ENCODE results near the gene CBLC. TPM values are rescaled to one million over a fixed set of nuclear protein-coding genes. Genes with fewer than 3 reads are reported as not detected.
"Not testable (repeated sequence)": the region's sequence is repeated elsewhere in the genome, so short reads cannot be mapped to it uniquely, and the experiment has no call there.

CBLC gene
- total RNA-seq, 1 donor from 2014 or later: 16.2 TPM

DNA sequence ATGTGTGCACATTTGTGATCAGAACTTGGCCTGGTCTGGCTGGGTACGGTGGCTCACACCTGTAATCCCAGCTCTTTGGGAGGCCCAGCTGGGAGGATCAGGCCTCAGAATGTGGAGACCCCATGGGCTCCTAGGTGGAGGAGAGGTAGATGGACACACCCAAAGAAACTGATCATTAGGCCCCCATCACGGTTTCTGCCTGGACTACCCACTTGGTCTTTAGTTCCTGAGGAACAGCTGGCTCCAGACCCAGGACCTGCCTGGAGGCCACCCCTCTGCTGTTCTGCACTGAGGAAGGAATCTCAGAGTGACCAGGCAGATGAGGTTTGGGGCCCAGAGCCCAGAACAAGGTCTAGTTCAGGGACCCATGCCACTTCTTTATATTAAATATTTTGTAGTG, 1.5 kb downstream of the CBLC start:
- Mint-ChIP-seq H3K9me3 (ENCODE audit: low read depth) (no peaks in the 10 kb centered on the region), H3K27ac (no peak overlapping the region), H3K36me3 (ENCODE audit: insufficient read depth) (peaks cover 2% of the 10 kb centered on the region), H3K27me3 (no peaks in the 10 kb centered on the region), H3K4me3 (ENCODE audit: low read depth) (peak overlapping the region; percentile 32), H3K4me1 (ENCODE audit: low read depth) (peaks cover 4% of the 10 kb centered on the region)
- TF ChIP-seq, protein P1, sequence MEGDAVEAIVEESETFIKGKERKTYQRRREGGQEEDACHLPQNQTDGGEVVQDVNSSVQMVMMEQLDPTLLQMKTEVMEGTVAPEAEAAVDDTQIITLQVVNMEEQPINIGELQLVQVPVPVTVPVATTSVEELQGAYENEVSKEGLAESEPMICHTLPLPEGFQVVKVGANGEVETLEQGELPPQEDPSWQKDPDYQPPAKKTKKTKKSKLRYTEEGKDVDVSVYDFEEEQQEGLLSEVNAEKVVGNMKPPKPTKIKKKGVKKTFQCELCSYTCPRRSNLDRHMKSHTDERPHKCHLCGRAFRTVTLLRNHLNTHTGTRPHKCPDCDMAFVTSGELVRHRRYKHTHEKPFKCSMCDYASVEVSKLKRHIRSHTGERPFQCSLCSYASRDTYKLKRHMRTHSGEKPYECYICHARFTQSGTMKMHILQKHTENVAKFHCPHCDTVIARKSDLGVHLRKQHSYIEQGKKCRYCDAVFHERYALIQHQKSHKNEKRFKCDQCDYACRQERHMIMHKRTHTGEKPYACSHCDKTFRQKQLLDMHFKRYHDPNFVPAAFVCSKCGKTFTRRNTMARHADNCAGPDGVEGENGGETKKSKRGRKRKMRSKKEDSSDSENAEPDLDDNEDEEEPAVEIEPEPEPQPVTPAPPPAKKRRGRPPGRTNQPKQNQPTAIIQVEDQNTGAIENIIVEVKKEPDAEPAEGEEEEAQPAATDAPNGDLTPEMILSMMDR (IDR thresholded peaks at IDR 0.05; ENCODE audit: unreplicated experiment): no peak
- no peak for DNase-seq (ENCODE audit: low spot score, unreplicated experiment)

DNA sequence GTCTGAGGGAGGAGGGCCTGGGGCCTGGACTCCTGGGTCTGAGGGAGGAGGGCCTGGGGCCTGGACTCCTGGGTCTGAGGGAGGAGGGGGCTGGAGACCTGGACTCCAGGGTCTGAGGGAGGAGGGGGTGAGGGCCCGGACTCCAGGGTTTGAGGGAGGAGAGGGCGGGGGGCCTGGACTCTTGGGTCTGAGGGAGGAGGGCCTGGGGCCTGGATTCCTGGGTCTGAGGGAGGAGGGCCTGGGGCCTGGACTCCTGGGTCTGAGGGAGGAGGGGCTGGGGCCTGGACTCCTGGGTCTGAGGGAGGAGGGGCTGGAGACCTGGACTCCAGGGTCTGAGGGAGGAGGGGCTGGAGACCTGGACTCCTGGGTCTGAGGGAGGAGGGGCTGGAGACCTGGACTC, 4.0 kb downstream of the CBLC start:
- not testable (repeated sequence) for H3K27ac Mint-ChIP-seq; H3K36me3 Mint-ChIP-seq (ENCODE audit: insufficient read depth); H3K4me3 Mint-ChIP-seq (ENCODE audit: low read depth); H3K4me1 Mint-ChIP-seq (ENCODE audit: low read depth); H3K27me3 Mint-ChIP-seq; DNase-seq (ENCODE audit: low spot score, unreplicated experiment); H3K9me3 Mint-ChIP-seq (ENCODE audit: low read depth)

DNA sequence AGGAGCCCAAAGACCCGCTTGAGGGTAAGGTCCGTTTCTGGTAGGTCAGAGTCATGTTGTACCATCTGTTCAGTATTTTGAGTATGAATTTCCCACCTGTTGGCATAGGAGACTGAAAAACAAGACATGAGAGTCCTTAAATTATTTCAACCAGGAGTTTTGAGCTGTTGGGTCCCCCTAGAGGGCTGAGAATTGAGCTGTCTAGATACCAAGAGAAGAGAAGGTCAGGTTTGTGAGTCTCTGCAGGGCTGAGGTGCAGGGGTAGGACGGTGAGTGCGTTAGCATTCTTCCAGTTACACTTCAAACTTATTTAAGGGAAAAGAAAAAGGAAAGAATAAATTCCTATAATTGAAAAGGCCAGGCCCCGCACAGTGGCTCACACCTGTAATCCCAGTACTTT, 5.0 kb downstream of the CBLC start:
- H3K36me3 Mint-ChIP-seq (ENCODE audit: insufficient read depth): peaks cover 3% of the 10 kb centered on the region
- no peaks in the 10 kb centered on the region for H3K9me3 Mint-ChIP-seq (ENCODE audit: low read depth)
- H3K4me1 Mint-ChIP-seq (ENCODE audit: low read depth): peaks cover 6% of the 10 kb centered on the region
- no peak overlapping the region for H3K27ac Mint-ChIP-seq
- no peaks in the 10 kb centered on the region for H3K27me3 Mint-ChIP-seq
- no peak for DNase-seq (ENCODE audit: low spot score, unreplicated experiment)
- TF ChIP-seq, protein P1 (IDR thresholded peaks at IDR 0.05; ENCODE audit: unreplicated experiment): no peak
- H3K4me3 Mint-ChIP-seq (ENCODE audit: low read depth): no peak overlapping the region

DNA sequence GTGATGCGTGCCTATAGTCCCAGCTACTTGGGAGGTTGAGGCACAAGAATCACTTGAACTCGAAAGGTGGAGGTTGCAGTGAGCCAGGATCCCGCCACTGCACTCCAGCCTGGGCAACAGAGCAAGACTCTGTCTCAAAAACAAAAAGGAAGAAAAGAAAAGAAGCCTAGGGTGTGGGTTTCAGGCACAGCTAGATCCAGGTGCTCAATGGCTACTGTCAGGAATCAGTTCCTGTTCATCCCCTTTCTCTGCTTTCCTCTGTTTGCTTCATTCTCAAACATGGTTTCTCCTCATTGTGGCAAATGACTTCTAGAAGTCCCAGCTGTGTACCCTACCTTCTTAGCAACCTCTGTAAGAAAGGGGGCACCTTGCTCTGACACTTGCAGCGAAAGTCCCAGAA, 5.9 kb downstream of the CBLC start:
- TF ChIP-seq, protein P1 (IDR thresholded peaks at IDR 0.05; ENCODE audit: unreplicated experiment): no peak
- H3K27me3 Mint-ChIP-seq: no peaks in the 10 kb centered on the region
- H3K4me3 Mint-ChIP-seq (ENCODE audit: low read depth): no peak overlapping the region
- peaks cover 3% of the 10 kb centered on the region for H3K36me3 Mint-ChIP-seq (ENCODE audit: insufficient read depth)
- H3K9me3 Mint-ChIP-seq (ENCODE audit: low read depth): no peaks in the 10 kb centered on the region
- no peak overlapping the region for H3K27ac Mint-ChIP-seq
- no peak for DNase-seq (ENCODE audit: low spot score, unreplicated experiment)
- peaks cover 6% of the 10 kb centered on the region for H3K4me1 Mint-ChIP-seq (ENCODE audit: low read depth)

DNA sequence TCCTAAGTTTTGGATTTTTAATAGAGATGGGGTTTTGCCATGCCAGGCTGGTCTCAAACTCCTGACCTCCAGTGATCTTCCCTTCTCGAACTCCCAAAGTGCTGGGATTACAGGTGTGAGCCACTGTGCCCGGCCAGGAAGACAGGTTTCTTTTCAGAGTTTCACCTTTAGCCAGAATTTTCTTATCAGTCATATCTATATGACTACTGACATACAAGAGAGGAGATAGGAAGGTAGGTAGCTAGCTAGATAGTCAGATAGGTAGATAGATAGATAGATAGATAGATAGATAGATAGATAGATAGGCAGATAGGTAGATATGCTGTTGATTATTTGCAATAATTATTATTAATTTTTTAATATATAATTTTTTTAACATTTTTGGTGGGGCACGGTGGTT, 7.6 kb downstream of the CBLC start:
- Mint-ChIP-seq H3K4me3 (ENCODE audit: low read depth) (no peak overlapping the region), H3K27me3 (no peaks in the 10 kb centered on the region), H3K27ac (no peak overlapping the region), H3K9me3 (ENCODE audit: low read depth) (no peaks in the 10 kb centered on the region), H3K36me3 (ENCODE audit: insufficient read depth) (peaks cover 6% of the 10 kb centered on the region), H3K4me1 (ENCODE audit: low read depth) (peaks cover 6% of the 10 kb centered on the region)
- TF ChIP-seq, protein P1 (IDR thresholded peaks at IDR 0.05; ENCODE audit: unreplicated experiment): no peak
- no peak for DNase-seq (ENCODE audit: low spot score, unreplicated experiment)

DNA sequence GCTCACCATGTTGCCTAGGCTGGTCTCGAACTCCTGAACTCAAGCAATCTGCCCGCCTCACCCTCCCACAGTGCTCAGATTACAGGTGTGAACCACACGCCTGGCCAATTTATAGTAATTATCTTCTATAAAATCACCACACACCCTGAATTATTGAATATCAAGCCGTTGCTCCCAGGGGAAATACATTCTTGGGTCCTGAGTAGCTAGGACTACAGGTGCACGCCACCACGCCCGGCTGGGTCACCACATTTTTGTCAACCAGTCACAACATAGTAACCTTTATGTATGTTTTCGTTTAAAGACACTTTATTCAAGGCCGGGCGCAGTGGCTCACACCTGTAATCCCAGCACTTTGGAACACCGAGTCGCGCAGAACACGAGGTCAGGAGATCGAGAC, 8.3 kb downstream of the CBLC start:
- TF ChIP-seq, protein P1 (IDR thresholded peaks at IDR 0.05; ENCODE audit: unreplicated experiment): no peak
- no peak overlapping the region for H3K4me3 Mint-ChIP-seq (ENCODE audit: low read depth)
- no peaks in the 10 kb centered on the region for H3K27me3 Mint-ChIP-seq
- no peaks in the 10 kb centered on the region for H3K9me3 Mint-ChIP-seq (ENCODE audit: low read depth)
- H3K36me3 Mint-ChIP-seq (ENCODE audit: insufficient read depth): peaks cover 6% of the 10 kb centered on the region
- H3K27ac Mint-ChIP-seq: no peak overlapping the region
- no peak for DNase-seq (ENCODE audit: low spot score, unreplicated experiment)
- peaks cover 6% of the 10 kb centered on the region for H3K4me1 Mint-ChIP-seq (ENCODE audit: low read depth)

Data from progenitor cell of endocrine pancreas (in vitro differentiated cells).